ENCODE results near the gene TK2. TPM values are rescaled to one million over a fixed set of nuclear protein-coding genes. Genes with fewer than 3 reads are reported as not detected.
A peak's percentile ranks its signal among the peaks of the same experiment; 100 is the strongest.

The TK2 gene
- total and polyA plus RNA-seq, 2 donors (not counting 1 experiment from before 2014, with no cell fraction given): 34.8 to 73.7 TPM

- Histone ChIP-seq H3K27me3 (ENCODE audit: control insufficient read depth, insufficient read depth, low read length) (no peaks in the 10 kb centered on the region), H3K79me2 (ENCODE audit: control insufficient read depth, insufficient read depth, low read length) (no peaks in the 10 kb centered on the region), H3K36me3 (ENCODE audit: control insufficient read depth, insufficient read depth, low read length) (no peaks in the 10 kb centered on the region), H3K4me1 (ENCODE audit: control insufficient read depth, extremely low read depth, insufficient read depth, low read length) (peaks cover 6% of the 10 kb centered on the region), H3K4me3 (replicated peaks in 1 of 4; ENCODE audit: control extremely low read depth in 1 of 4, insufficient read depth in 1 of 4, low read depth in 3 of 4, low read length in 4 of 4) (no peak overlapping the region), H3K9ac (ENCODE audit: insufficient read depth, low read length) (no peak overlapping the region), H3K9me3 (ENCODE audit: control insufficient read depth, insufficient read depth, low read depth, low read length) (no peaks in the 10 kb centered on the region), H2AFZ (ENCODE audit: low read length) (no peak overlapping the region), H4K20me1 (ENCODE audit: control insufficient read depth, extremely low read depth, insufficient read depth, low read length) (no peaks in the 10 kb centered on the region), H3K27ac (ENCODE audit: insufficient read depth, low read length) (no peak overlapping the region), H3K4me2 (ENCODE audit: extremely low read depth, insufficient read depth, low read length) (no peak overlapping the region)
- TF ChIP-seq EZH2 (IDR thresholded peaks at IDR 0.05; ENCODE audit: low read length, missing control alignments) (no peak), CTCF (conservative IDR thresholded peaks at IDR 0.05 in 1 of 2, IDR thresholded peaks at IDR 0.05 in 1 of 2; ENCODE audit: low read depth in 1 of 2, low read length in 2 of 2) (no peak)
- DNase-seq (ENCODE audit: low read depth in 2 of 2): no peak
Observed at GRCh38 chr16:66489818-66490217, 60.1 kb downstream of the TK2 start.

GRCh38 chr16:66489385-66489784, 60.5 kb downstream of the TK2 start:
- TF ChIP-seq CTCF (conservative IDR thresholded peaks at IDR 0.05 in 1 of 2, IDR thresholded peaks at IDR 0.05 in 1 of 2; ENCODE audit: low read depth in 1 of 2, low read length in 2 of 2) (no peak), EZH2 (IDR thresholded peaks at IDR 0.05; ENCODE audit: low read length, missing control alignments) (no peak)
- Histone ChIP-seq H3K79me2 (ENCODE audit: control insufficient read depth, insufficient read depth, low read length) (no peaks in the 10 kb centered on the region), H3K9me3 (ENCODE audit: control insufficient read depth, insufficient read depth, low read depth, low read length) (no peaks in the 10 kb centered on the region), H4K20me1 (ENCODE audit: control insufficient read depth, extremely low read depth, insufficient read depth, low read length) (no peaks in the 10 kb centered on the region), H3K9ac (ENCODE audit: insufficient read depth, low read length) (no peak overlapping the region), H3K27ac (ENCODE audit: insufficient read depth, low read length) (no peak overlapping the region), H3K4me3 (replicated peaks in 1 of 4; ENCODE audit: control extremely low read depth in 1 of 4, insufficient read depth in 1 of 4, low read depth in 3 of 4, low read length in 4 of 4) (no peak overlapping the region), H3K4me2 (ENCODE audit: extremely low read depth, insufficient read depth, low read length) (no peak overlapping the region), H3K27me3 (ENCODE audit: control insufficient read depth, insufficient read depth, low read length) (no peaks in the 10 kb centered on the region), H3K4me1 (ENCODE audit: control insufficient read depth, extremely low read depth, insufficient read depth, low read length) (peaks cover 6% of the 10 kb centered on the region), H3K36me3 (ENCODE audit: control insufficient read depth, insufficient read depth, low read length) (no peaks in the 10 kb centered on the region), H2AFZ (ENCODE audit: low read length) (no peak overlapping the region)
- DNase-seq (ENCODE audit: low read depth in 2 of 2): peak in 1 of 2 donors; percentile 24

GRCh38 chr16:66488505-66488904, 61.4 kb downstream of the TK2 start:
- Histone ChIP-seq H4K20me1 (ENCODE audit: control insufficient read depth, extremely low read depth, insufficient read depth, low read length) (no peaks in the 10 kb centered on the region), H3K4me1 (ENCODE audit: control insufficient read depth, extremely low read depth, insufficient read depth, low read length) (peaks cover 6% of the 10 kb centered on the region)
- TF ChIP-seq CTCF (conservative IDR thresholded peaks at IDR 0.05 in 1 of 2, IDR thresholded peaks at IDR 0.05 in 1 of 2; ENCODE audit: low read depth in 1 of 2, low read length in 2 of 2) (no peak), EZH2 (IDR thresholded peaks at IDR 0.05; ENCODE audit: low read length, missing control alignments) (no peak)

More at GRCh38 chr16:66488505-66488904, 61.4 kb downstream of the TK2 start:
- Histone ChIP-seq H3K79me2 (ENCODE audit: control insufficient read depth, insufficient read depth, low read length) (no peaks in the 10 kb centered on the region), H2AFZ (ENCODE audit: low read length) (no peak overlapping the region), H3K9me3 (ENCODE audit: control insufficient read depth, insufficient read depth, low read depth, low read length) (no peaks in the 10 kb centered on the region), H3K27ac (ENCODE audit: insufficient read depth, low read length) (no peak overlapping the region), H3K27me3 (ENCODE audit: control insufficient read depth, insufficient read depth, low read length) (no peaks in the 10 kb centered on the region), H3K36me3 (ENCODE audit: control insufficient read depth, insufficient read depth, low read length) (no peaks in the 10 kb centered on the region), H3K4me3 (replicated peaks in 1 of 4; ENCODE audit: control extremely low read depth in 1 of 4, insufficient read depth in 1 of 4, low read depth in 3 of 4, low read length in 4 of 4) (no peak overlapping the region), H3K9ac (ENCODE audit: insufficient read depth, low read length) (no peak overlapping the region), H3K4me2 (ENCODE audit: extremely low read depth, insufficient read depth, low read length) (no peak overlapping the region)
- DNase-seq (ENCODE audit: low read depth in 2 of 2): no peak

Measured in fibroblast of lung (primary cell).